Panc1 (cell line): ENCODE results near the gene MAP3K4. TPM values are rescaled to one million over a fixed set of nuclear protein-coding genes. Genes with fewer than 3 reads are reported as not detected.

Experiments used
- ATAC-seq: fragments of 200-7000 bp; cut with Tn5 transposase; 2 replicates; pipeline ENCODE4 v1.9.1; 2020; ENCODE audit warnings: mild to moderate bottlenecking, moderate library complexity
- BruUV-seq: library from RNA; stranded (reverse); fragments of 400-500 nt; replicated peaks from 2 replicates; lab custom pipeline; 2021; lab: Mats Ljungman, UMichigan
- CTCF ChIA-PET: fragments of 300-600 bp; sonication (Branson Sonifier 250); formaldehyde crosslinking; loops from one replicate; lab custom pipeline; 2022; ENCODE audit warnings: antibody characterized with exemption; lab: Charles Lee
- POLR2A ChIA-PET: fragments of 300-600 bp; sonication (Branson Sonifier 250); formaldehyde crosslinking; loops from one replicate; lab custom pipeline; 2022; ENCODE audit warnings: antibody characterized with exemption; lab: Charles Lee
- DNase-seq: peaks from one replicate; pipeline ENCODE4 v3.0.0-alpha.2; 2010; ENCODE audit warnings: low read depth, low spot score
- H3K27ac ChIP-seq: 2 replicates; pipeline ENCODE4 v1.5.1; 2011; ENCODE audit warnings: mild to moderate bottlenecking, low read length, inconsistent platforms
- H3K27me3 ChIP-seq: fragments of 200-500 bp; sonication (Bioruptor generic); 2 replicates; pipeline ENCODE4 v1.6.0; 2014; ENCODE audit warnings: low read length, inconsistent platforms; ENCODE audit not compliant: control insufficient read depth, insufficient read depth
- H3K36me3 ChIP-seq: fragments of 200-500 bp; sonication (Bioruptor generic); 2 replicates; pipeline ENCODE4 v1.5.1; 2014; ENCODE audit warnings: inconsistent platforms, mild to moderate bottlenecking, low read length, moderate library complexity; ENCODE audit not compliant: control insufficient read depth, insufficient read depth
- H3K4me1 ChIP-seq: 2 replicates; pipeline ENCODE4 v1.5.1; 2011; ENCODE audit warnings: inconsistent platforms, mild to moderate bottlenecking, low read length, moderate library complexity; ENCODE audit not compliant: control insufficient read depth, insufficient read depth
- H3K4me3 ChIP-seq, 2 experiments: 2 replicates each; pipeline ENCODE4 v1.5.1; 2011 to 2012; ENCODE audit warnings: low read depth in 2 of 2, low read length in 2 of 2, mild to moderate bottlenecking in 2 of 2, inconsistent platforms in 1 of 2, moderate library complexity in 1 of 2
- H3K9me3 ChIP-seq: fragments of 200-500 bp; sonication (Bioruptor generic); 2 replicates; pipeline ENCODE4 v1.5.1; 2014; ENCODE audit warnings: low read depth, mild to moderate bottlenecking, inconsistent platforms, low read length, moderate library complexity; ENCODE audit not compliant: control insufficient read depth, insufficient read depth
- CTCF ChIP-seq: fragments of 450-650 bp; IDR thresholded peaks from 2 replicates; pipeline ENCODE4 v1.5.1; 2017; ENCODE audit warnings: mild to moderate bottlenecking
- POLR2AphosphoS5 ChIP-seq: IDR thresholded peaks from 2 replicates; pipeline ENCODE4 v1.6.1; 2012; ENCODE audit warnings: mild to moderate bottlenecking, low read depth, low read length, moderate library complexity
- REST ChIP-seq, 2 experiments: IDR thresholded peaks; 2 replicates each; pipeline ENCODE4 v1.6.1; 2011 to 2012; ENCODE audit warnings: low read depth in 2 of 2, control low read depth in 1 of 2, low read length in 1 of 2, mild to moderate bottlenecking in 1 of 2, moderate library complexity in 1 of 2; ENCODE audit not compliant: insufficient read depth in 1 of 2
- SIN3A ChIP-seq: IDR thresholded peaks from 2 replicates; pipeline ENCODE4 v1.6.1; 2012; ENCODE audit warnings: low read depth, mild to moderate bottlenecking, low read length, moderate library complexity, borderline replicate concordance; ENCODE audit not compliant: insufficient read depth
- TCF7L2 ChIP-seq: IDR thresholded peaks from 2 replicates; pipeline ENCODE4 v1.6.1; 2011; ENCODE audit warnings: mild to moderate bottlenecking, low read depth, low read length, inconsistent platforms
- in situ Hi-C: cut with HindIII; loops from 2 replicates; pipeline ENCODE4 v1.10.0; 2016; ENCODE audit warnings: low sequenced_read_pairs, low pct_unique_long_range_greater_than_20kb
- intact Hi-C: fragments of 100-400 bp; cut with micrococcal nuclease; formaldehyde crosslinking; loops from one replicate; pipeline ENCODE4 v1.10.0; 2022; ENCODE audit not compliant: unreplicated experiment
- total RNA-seq: library from RNA; stranded (reverse); gene quantifications from one replicate; pipeline ENCODE4 v1.2.1, GENCODE V29; 2021; ENCODE audit not compliant: unreplicated experiment

MAP3K4 gene
- total RNA-seq, 1 experiment from 2014 or later, result 49.3 TPM

GRCh38 chr6:160965893-160966292 is 25.7 kb upstream of the MAP3K4 start:
- ATAC-seq (no peak), DNase-seq (no peak)
- no peak overlapping the region for H3K27ac ChIP-seq
- no peaks in the 10 kb centered on the region for H3K9me3 ChIP-seq
- ChIA-PET POLR2A (no interaction called here), CTCF (no interaction called here)
- no peaks in the 10 kb centered on the region for H3K36me3 ChIP-seq
- no peaks in the 10 kb centered on the region for H3K27me3 ChIP-seq
- BruUV-seq, result no TSS peak
- intact Hi-C loops (no loop called here), in situ Hi-C loops (no loop called here)
- no peak for TF ChIP-seq SIN3A
- H3K4me3 ChIP-seq, result no peak overlapping the region
- H3K4me1 ChIP-seq, result no peaks in the 10 kb centered on the region

GRCh38 chr6:160966493-160967229 is 24.9 kb upstream of the MAP3K4 start:
- POLR2A ChIA-PET, result no interaction called here
- no peaks in the 10 kb centered on the region for H3K9me3 ChIP-seq
- intact Hi-C loops (no loop called here), in situ Hi-C loops (no loop called here)
- CTCF ChIA-PET, result no interaction called here
- no peak overlapping the region for H3K27ac ChIP-seq
- no peak for ATAC-seq
- no peak for DNase-seq
- no peaks in the 10 kb centered on the region for H3K36me3 ChIP-seq
- H3K4me1 ChIP-seq, result no peaks in the 10 kb centered on the region
- no TSS peak for BruUV-seq
- no peak overlapping the region for H3K4me3 ChIP-seq
- no peak for TF ChIP-seq TCF7L2
- no peak for TF ChIP-seq REST (IDR thresholded peaks at IDR 0.05; ENCODE audit: insufficient read depth in 1 of 2, low read depth in 2 of 2, low read length in 1 of 2)
- TF ChIP-seq SIN3A, result no peak
- no peak for TF ChIP-seq CTCF
- TF ChIP-seq POLR2AphosphoS5, result no peak
- H3K27me3 ChIP-seq, result no peaks in the 10 kb centered on the region

GRCh38 chr6:160967351-160967750 is 24.2 kb upstream of the MAP3K4 start:
- H3K4me1 ChIP-seq, result no peaks in the 10 kb centered on the region
- H3K36me3 ChIP-seq, result no peaks in the 10 kb centered on the region
- no peak overlapping the region for H3K4me3 ChIP-seq
- no peak for ATAC-seq
- CTCF ChIA-PET, result no interaction called here
- no peak for DNase-seq
- H3K27ac ChIP-seq, result no peak overlapping the region
- no peaks in the 10 kb centered on the region for H3K27me3 ChIP-seq
- intact Hi-C loops, result no loop called here
- in situ Hi-C loops, result no loop called here
- H3K9me3 ChIP-seq, result no peaks in the 10 kb centered on the region
- no peak for TF ChIP-seq TCF7L2
- TF ChIP-seq REST (IDR thresholded peaks at IDR 0.05; ENCODE audit: insufficient read depth in 1 of 2, low read depth in 2 of 2, low read length in 1 of 2), result no peak
- TF ChIP-seq SIN3A, result no peak
- TF ChIP-seq CTCF, result no peak
- no peak for TF ChIP-seq POLR2AphosphoS5
- BruUV-seq, result no TSS peak
- POLR2A ChIA-PET, result no interaction called here
